ENCODE results near the gene PIR.

The PIR gene

DNA sequence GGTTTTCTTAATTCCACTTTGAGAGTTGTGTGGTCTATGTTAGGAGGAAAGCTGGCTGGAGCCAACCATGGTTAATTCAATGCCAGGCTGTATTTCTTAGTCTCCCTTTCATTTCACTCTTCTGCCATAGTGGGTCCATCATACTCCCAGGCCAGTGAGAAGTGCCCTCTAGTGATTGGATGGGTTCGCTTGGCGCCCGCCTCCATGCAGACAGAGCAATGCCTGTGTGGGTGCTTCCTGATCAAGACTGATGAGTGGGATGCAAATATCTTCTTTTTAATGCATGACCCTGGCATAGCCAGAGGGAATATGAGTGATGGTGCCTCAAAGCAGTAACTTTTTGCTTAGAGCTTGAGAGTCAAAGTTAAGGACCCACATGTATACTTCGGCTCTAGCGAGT, 13.9 kb upstream of the PIR start:
- no peaks in the 10 kb centered on the region for H3K9me3 ChIP-seq (ENCODE audit: control insufficient read depth, low read length)
- no peaks in the 10 kb centered on the region for H3K36me3 ChIP-seq (ENCODE audit: control insufficient read depth, insufficient read depth, low read length)
- H3K9ac ChIP-seq (ENCODE audit: low read length): no peak overlapping the region
- H3K4me1 ChIP-seq (ENCODE audit: control insufficient read depth, insufficient read depth, low read length): peaks cover 5% of the 10 kb centered on the region
- H3K27me3 ChIP-seq (ENCODE audit: control insufficient read depth, insufficient read depth, low read length): no peaks in the 10 kb centered on the region
- H3K4me3 ChIP-seq (ENCODE audit: low read length): no peak overlapping the region

DNA sequence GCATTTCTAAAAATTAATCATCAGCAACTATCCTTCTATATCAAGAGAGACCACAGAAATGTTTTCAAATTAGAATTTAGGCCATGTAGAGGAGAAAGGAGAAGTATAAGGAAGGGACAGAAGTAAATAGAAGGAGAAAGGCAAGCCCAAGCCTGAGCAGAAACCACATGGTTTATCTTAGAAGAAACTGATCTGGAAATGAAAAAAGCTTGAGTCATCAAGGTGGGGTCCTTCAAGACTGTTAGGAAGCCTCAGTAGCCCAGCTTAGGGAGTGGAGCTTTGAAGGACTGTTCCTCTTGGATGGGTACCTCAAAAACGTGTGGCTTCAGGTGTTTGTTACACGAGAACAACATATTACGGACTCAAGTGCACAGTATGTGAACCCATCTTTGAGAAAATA, 12.0 kb upstream of the PIR start:
- no peaks in the 10 kb centered on the region for H3K27me3 ChIP-seq (ENCODE audit: control insufficient read depth, insufficient read depth, low read length)
- H3K4me1 ChIP-seq (ENCODE audit: control insufficient read depth, insufficient read depth, low read length): peaks cover 5% of the 10 kb centered on the region
- no peaks in the 10 kb centered on the region for H3K36me3 ChIP-seq (ENCODE audit: control insufficient read depth, insufficient read depth, low read length)
- H3K4me3 ChIP-seq (ENCODE audit: low read length): no peak overlapping the region
- no peak overlapping the region for H3K9ac ChIP-seq (ENCODE audit: low read length)
- H3K9me3 ChIP-seq (ENCODE audit: control insufficient read depth, low read length): no peaks in the 10 kb centered on the region

DNA sequence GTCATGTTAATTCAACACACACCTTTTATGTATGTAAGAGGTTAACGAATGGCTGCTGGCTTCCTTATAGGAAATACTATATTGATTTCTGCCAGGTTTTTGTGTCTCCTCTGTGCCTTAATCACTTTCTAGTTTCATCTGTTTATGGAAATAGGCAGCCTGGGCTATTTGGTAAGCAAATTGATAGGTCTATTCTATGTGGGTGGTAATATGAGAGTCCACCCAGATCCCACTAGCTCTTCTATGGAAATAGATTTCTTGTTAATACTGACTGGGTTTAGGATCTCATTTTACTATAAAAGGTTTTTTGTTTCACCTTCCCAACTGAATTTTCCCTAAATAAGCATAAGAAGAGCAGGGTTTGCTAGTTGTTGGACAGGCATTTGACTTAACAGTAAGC, 11.5 kb upstream of the PIR start:
- H3K27me3 ChIP-seq (ENCODE audit: control insufficient read depth, insufficient read depth, low read length): no peaks in the 10 kb centered on the region

DNA sequence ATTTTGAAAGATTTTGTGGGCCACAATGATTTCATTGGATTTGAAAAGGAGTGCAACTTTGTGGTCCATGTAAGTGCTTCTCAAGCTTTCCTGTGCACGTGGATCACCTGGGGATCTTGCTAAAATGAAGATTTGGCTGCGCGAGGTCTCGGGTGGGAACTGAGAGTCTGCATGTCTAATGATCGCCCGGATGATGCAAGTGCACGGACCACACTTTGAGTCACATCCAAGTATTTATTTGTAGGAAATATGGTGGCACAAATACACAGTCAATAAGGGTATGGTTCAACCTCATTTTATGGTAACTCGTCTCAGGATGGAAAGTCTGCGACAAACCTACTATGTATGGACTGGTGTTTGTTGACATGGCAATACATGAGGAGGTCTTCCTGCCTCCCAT, 8.4 kb upstream of the PIR start:
- no peaks in the 10 kb centered on the region for H3K27me3 ChIP-seq (ENCODE audit: control insufficient read depth, insufficient read depth, low read length)
- no peaks in the 10 kb centered on the region for H3K9me3 ChIP-seq (ENCODE audit: control insufficient read depth, low read length)
- no peak overlapping the region for H3K4me3 ChIP-seq (ENCODE audit: low read length)
- no peaks in the 10 kb centered on the region for H3K36me3 ChIP-seq (ENCODE audit: control insufficient read depth, insufficient read depth, low read length)
- H3K4me1 ChIP-seq (ENCODE audit: control insufficient read depth, insufficient read depth, low read length): peaks cover 5% of the 10 kb centered on the region
- no peak overlapping the region for H3K9ac ChIP-seq (ENCODE audit: low read length)

More for the DNA sequence above, 11.5 kb upstream of the PIR start:
- Histone ChIP-seq H3K36me3 (ENCODE audit: control insufficient read depth, insufficient read depth, low read length) (no peaks in the 10 kb centered on the region), H3K9ac (ENCODE audit: low read length) (no peak overlapping the region), H3K9me3 (ENCODE audit: control insufficient read depth, low read length) (no peaks in the 10 kb centered on the region), H3K4me1 (ENCODE audit: control insufficient read depth, insufficient read depth, low read length) (peaks cover 5% of the 10 kb centered on the region), H3K4me3 (ENCODE audit: low read length) (no peak overlapping the region)

DNA sequence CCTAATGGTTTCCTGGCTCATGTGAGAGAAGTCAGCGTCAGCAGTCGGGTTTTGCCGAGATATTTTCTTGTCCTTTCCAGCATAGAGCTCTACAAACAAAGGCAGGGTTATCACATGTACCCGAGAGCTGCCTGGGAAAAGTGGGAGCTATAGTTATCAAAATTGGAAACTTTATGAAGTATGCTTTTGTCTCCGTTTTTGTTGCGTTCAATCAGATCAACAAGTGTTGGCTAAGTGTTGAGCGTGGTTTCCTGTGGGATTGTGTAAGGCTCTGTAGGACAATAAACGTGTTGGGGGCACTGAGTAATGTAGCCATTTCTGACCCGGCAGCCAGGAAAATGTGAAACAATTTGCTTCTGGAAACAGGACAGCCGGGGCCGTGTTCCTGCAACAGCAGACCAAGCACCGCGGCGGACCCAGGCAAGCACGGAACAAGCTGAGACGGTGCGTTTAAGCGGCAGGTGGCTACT, 7.4 kb upstream of the PIR start, which contains the start of gene BMX:
TSS of gene BMX (plus strand) at position 311 of the 470 bp plus-strand sequence. CDS start 7,547 bp downstream, outside the sequence.
- no peaks in the 10 kb centered on the region for H3K27me3 ChIP-seq (ENCODE audit: control insufficient read depth, insufficient read depth, low read length)

DNA sequence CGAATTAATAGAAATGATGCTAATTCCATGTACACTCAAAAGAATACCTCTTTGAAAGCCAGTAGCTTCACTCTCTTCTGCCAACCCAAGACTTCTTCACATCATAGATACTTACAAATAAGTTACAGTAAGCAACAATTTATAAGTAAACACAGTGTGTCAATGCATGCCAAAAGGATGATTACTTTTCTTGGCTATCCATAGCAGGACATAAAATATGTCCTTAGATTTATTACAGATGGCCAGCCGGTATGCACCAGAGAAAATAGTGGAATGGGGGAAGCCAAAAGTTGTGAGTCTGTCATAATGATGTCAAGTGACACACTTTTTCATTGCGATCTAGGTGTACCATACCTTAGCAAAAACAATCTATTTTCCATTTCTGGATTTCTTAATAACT, 6.8 kb upstream of the PIR start:
- H3K9me3 ChIP-seq (ENCODE audit: control insufficient read depth, low read length): no peaks in the 10 kb centered on the region
- no peaks in the 10 kb centered on the region for H3K36me3 ChIP-seq (ENCODE audit: control insufficient read depth, insufficient read depth, low read length)
- no peak overlapping the region for H3K4me3 ChIP-seq (ENCODE audit: low read length)
- H3K27me3 ChIP-seq (ENCODE audit: control insufficient read depth, insufficient read depth, low read length): no peaks in the 10 kb centered on the region
- H3K9ac ChIP-seq (ENCODE audit: low read length): no peak overlapping the region
- H3K4me1 ChIP-seq (ENCODE audit: control insufficient read depth, insufficient read depth, low read length): peaks cover 2% of the 10 kb centered on the region

More for the DNA sequence above, 7.4 kb upstream of the PIR start, which contains the start of gene BMX:
- Histone ChIP-seq H3K36me3 (ENCODE audit: control insufficient read depth, insufficient read depth, low read length) (no peaks in the 10 kb centered on the region), H3K9ac (ENCODE audit: low read length) (no peak within 1 kb of the TSS), H3K4me1 (ENCODE audit: control insufficient read depth, insufficient read depth, low read length) (peaks cover 5% of the 10 kb centered on the region), H3K4me3 (ENCODE audit: low read length) (no peak within 1 kb of the TSS), H3K9me3 (ENCODE audit: control insufficient read depth, low read length) (no peaks in the 10 kb centered on the region)

DNA sequence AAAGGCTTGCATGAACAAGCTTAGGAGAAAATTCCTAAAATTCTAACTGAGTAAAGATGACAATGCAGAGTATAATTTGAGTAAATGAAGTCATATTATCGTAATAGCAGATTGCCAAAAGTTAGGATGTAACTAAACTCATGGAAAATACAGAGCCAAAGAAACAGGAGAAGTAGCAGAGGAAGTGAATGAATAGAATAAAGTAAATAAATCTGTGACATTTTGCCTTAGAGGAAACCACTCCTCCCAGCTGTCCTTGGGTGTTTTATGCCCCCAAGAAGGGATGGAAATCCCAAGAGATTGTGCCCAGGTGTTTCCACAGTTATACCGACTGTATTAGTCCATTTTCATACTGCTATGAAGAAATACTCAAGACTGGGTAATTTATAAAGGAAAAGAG, 5.6 kb upstream of the PIR start:
- Histone ChIP-seq H3K27me3 (ENCODE audit: control insufficient read depth, insufficient read depth, low read length) (no peaks in the 10 kb centered on the region), H3K9ac (ENCODE audit: low read length) (no peak overlapping the region), H3K4me1 (ENCODE audit: control insufficient read depth, insufficient read depth, low read length) (no peaks in the 10 kb centered on the region), H3K9me3 (ENCODE audit: control insufficient read depth, low read length) (no peaks in the 10 kb centered on the region), H3K4me3 (ENCODE audit: low read length) (no peak overlapping the region), H3K36me3 (ENCODE audit: control insufficient read depth, insufficient read depth, low read length) (no peaks in the 10 kb centered on the region)

DNA sequence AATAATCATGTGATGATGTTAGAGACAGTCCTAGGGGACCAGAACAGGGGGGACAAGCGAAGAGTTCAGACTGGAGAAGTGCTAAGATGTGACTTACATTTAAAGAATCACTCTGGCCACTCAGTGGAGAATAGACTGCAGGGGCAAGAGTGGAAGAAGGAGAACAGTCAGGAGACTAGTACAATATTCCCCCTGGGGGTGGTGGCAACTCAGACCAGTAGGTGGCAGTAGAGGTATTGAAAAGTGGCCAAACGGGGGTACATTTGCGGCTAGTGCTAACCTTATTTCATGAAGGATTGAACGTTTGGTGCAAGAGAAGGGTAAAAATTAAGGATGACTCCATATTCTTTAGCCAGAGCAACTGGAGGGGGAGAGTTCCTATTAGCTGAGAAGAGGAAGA, 4.7 kb upstream of the PIR start:
- no peak overlapping the region for H3K9ac ChIP-seq (ENCODE audit: low read length)
- H3K27me3 ChIP-seq (ENCODE audit: control insufficient read depth, insufficient read depth, low read length): no peaks in the 10 kb centered on the region
- H3K4me1 ChIP-seq (ENCODE audit: control insufficient read depth, insufficient read depth, low read length): no peaks in the 10 kb centered on the region
- no peaks in the 10 kb centered on the region for H3K36me3 ChIP-seq (ENCODE audit: control insufficient read depth, insufficient read depth, low read length)
- no peak overlapping the region for H3K4me3 ChIP-seq (ENCODE audit: low read length)
- H3K9me3 ChIP-seq (ENCODE audit: control insufficient read depth, low read length): no peaks in the 10 kb centered on the region

DNA sequence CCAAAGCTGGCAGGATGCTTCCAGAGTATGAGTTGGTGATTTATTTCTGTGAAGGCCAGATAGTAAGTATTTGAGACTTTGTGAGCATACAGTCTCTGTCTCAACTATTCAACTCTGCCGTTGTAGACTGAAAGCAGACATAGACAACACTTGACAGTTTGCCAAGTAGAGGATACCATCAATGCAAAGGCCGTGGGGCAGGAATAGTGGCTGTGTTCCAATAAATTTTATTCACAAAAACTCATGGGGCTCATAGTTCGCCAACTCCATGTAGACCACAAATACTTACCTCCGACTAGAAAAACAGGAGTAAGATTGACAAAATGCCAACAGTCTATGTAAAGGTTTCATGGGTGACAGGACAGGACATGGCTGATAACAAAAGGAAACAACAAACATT, 3.7 kb upstream of the PIR start:
- no peaks in the 10 kb centered on the region for H3K27me3 ChIP-seq (ENCODE audit: control insufficient read depth, insufficient read depth, low read length)

DNA sequence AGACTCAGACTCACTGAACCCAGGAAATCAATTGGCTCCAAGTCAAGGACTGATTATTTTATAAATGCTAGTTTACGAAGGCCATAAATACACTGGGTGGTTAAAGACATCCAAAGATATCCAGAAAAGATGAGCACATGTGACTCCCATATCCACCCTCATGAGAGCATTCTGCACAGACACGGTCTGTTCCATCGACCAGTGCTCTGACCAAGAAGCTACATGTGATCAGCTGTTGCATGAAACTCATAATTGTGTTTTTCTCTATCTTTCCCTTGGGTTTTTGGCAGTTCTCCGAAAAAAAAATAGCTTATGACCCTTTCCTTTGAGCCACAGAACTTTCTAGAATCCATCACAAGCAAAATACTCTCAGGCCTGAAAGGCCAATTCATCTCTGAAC, 2.7 kb upstream of the PIR start:
- no peak overlapping the region for H3K9ac ChIP-seq (ENCODE audit: low read length)
- H3K9me3 ChIP-seq (ENCODE audit: control insufficient read depth, low read length): no peaks in the 10 kb centered on the region
- no peaks in the 10 kb centered on the region for H3K27me3 ChIP-seq (ENCODE audit: control insufficient read depth, insufficient read depth, low read length)
- no peaks in the 10 kb centered on the region for H3K4me1 ChIP-seq (ENCODE audit: control insufficient read depth, insufficient read depth, low read length)
- no peak overlapping the region for H3K4me3 ChIP-seq (ENCODE audit: low read length)
- no peaks in the 10 kb centered on the region for H3K36me3 ChIP-seq (ENCODE audit: control insufficient read depth, insufficient read depth, low read length)

More for the DNA sequence above, 3.7 kb upstream of the PIR start:
- H3K4me3 ChIP-seq (ENCODE audit: low read length): no peak overlapping the region
- no peaks in the 10 kb centered on the region for H3K36me3 ChIP-seq (ENCODE audit: control insufficient read depth, insufficient read depth, low read length)
- no peaks in the 10 kb centered on the region for H3K9me3 ChIP-seq (ENCODE audit: control insufficient read depth, low read length)
- no peaks in the 10 kb centered on the region for H3K4me1 ChIP-seq (ENCODE audit: control insufficient read depth, insufficient read depth, low read length)
- H3K9ac ChIP-seq (ENCODE audit: low read length): no peak overlapping the region

DNA sequence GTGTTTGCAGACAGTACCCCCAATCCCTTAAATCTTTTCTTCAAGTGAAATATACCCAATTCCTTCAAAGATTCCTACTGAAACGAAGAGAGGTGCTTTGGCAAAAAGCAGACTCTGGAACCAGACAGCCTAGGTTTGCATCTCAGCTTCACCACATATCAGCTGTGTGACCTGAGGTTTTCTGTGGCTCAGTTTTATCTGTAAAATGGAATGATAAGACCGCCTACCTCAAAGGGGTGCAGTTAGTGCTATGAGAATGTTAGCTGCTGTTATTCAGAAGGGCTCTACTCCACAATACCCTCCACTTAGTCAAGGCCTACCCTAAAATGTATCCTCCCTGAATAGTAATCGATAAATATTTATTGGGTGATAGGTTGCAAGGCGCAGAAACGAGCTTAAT, 664 bp downstream of the PIR start:
- Histone ChIP-seq H3K27me3 (ENCODE audit: control insufficient read depth, insufficient read depth, low read length) (no peaks in the 10 kb centered on the region), H3K9ac (ENCODE audit: low read length) (peak overlapping the region; percentile 53), H3K9me3 (ENCODE audit: control insufficient read depth, low read length) (no peaks in the 10 kb centered on the region), H3K4me3 (ENCODE audit: low read length) (no peak overlapping the region), H3K36me3 (ENCODE audit: control insufficient read depth, insufficient read depth, low read length) (no peaks in the 10 kb centered on the region), H3K4me1 (ENCODE audit: control insufficient read depth, insufficient read depth, low read length) (no peaks in the 10 kb centered on the region)

DNA sequence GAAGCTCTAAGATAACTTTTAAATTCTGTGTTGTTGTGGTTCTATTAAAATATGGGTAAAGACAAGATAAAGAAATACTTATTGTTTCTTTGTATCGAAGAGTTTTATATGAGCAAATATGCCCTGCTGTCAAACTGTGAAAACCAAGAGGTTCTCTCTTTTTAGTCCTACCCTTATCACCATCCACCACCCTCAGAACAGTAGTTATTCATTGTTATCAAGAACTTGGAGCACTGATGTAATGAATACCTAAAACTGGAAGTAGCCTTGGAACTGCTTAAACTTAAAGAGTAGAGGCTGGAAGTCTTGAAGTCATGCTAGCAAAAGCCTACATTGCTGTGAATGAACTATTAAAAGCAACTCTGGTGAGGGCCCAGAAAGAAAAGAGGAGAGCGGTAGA, 9.2 kb downstream of the PIR start:
- H3K36me3 ChIP-seq (ENCODE audit: control insufficient read depth, insufficient read depth, low read length): no peaks in the 10 kb centered on the region
- H3K4me1 ChIP-seq (ENCODE audit: control insufficient read depth, insufficient read depth, low read length): no peaks in the 10 kb centered on the region
- H3K9ac ChIP-seq (ENCODE audit: low read length): no peak overlapping the region
- H3K9me3 ChIP-seq (ENCODE audit: control insufficient read depth, low read length): no peaks in the 10 kb centered on the region
- H3K27me3 ChIP-seq (ENCODE audit: control insufficient read depth, insufficient read depth, low read length): no peaks in the 10 kb centered on the region
- H3K4me3 ChIP-seq (ENCODE audit: low read length): no peak overlapping the region

DNA sequence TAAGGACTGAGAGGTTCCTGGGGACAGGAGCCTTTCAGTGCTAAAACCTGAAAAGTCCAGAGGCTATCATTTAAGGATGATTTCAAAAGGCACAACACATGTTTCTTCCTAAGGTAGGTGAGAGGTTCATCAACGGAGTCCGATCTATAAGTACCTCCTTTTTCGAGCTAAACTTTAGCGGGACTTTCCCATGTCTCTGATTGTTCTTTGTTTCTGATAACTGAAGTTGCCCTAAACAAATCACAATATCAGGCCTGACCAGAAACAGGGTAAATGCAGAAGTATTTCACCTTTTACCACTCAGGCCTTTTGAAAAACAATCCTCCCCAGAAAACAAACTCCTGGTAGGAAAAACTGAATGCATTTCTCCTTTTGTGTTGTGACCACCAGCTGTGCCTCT, 17.6 kb downstream of the PIR start:
- H3K9ac ChIP-seq (ENCODE audit: low read length): peak overlapping the region; percentile 51

More for the DNA sequence above, 17.6 kb downstream of the PIR start:
- H3K9me3 ChIP-seq (ENCODE audit: control insufficient read depth, low read length): no peaks in the 10 kb centered on the region
- no peaks in the 10 kb centered on the region for H3K36me3 ChIP-seq (ENCODE audit: control insufficient read depth, insufficient read depth, low read length)
- no peak overlapping the region for H3K4me3 ChIP-seq (ENCODE audit: low read length)
- peaks cover 12% of the 10 kb centered on the region for H3K4me1 ChIP-seq (ENCODE audit: control insufficient read depth, insufficient read depth, low read length)
- H3K27me3 ChIP-seq (ENCODE audit: control insufficient read depth, insufficient read depth, low read length): no peaks in the 10 kb centered on the region

All from mucosa of stomach (tissue), 1 donor.